ENCODE measurements around the gene MYH11.

MYH11 gene

GRCh38 chr16:15757630-15758251, 99.1 kb downstream of the MYH11 start:
- no peak for DNase-seq
- H3K9me3 Mint-ChIP-seq = no peaks in the 10 kb centered on the region
- H3K27ac Mint-ChIP-seq = no peak overlapping the region
- peaks cover 4% of the 10 kb centered on the region for H3K4me1 Mint-ChIP-seq (ENCODE audit: low read depth)
- H3K4me3 Mint-ChIP-seq = no peak overlapping the region
- peaks cover 29% of the 10 kb centered on the region for H3K27me3 Mint-ChIP-seq
- no peaks in the 10 kb centered on the region for H3K36me3 Mint-ChIP-seq (ENCODE audit: low read depth)

DNA sequence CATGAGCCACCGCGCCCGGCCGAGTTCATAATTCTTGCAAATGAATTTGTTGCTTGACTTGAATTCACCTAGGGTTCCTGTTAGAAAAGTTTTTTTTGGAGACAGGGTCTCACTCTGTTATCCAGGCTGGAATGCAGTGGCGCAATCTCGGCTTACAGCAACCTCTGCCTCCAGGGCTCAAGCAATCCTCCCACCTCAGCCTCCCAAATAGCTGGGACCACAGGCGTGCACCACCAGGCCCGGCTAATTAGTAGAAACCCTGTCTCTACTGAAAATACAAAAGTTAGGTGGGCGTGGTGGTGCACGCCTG, 99.8 kb downstream of the MYH11 start:
- Mint-ChIP-seq H3K4me3 (no peak overlapping the region), H3K36me3 (ENCODE audit: low read depth) (no peaks in the 10 kb centered on the region), H3K9me3 (no peaks in the 10 kb centered on the region), H3K27ac (no peak overlapping the region), H3K4me1 (ENCODE audit: low read depth) (peaks cover 4% of the 10 kb centered on the region), H3K27me3 (peaks cover 22% of the 10 kb centered on the region)
- DNase-seq = no peak

GRCh38 chr16:15754821-15755534, 101.8 kb downstream of the MYH11 start:
- peaks cover 4% of the 10 kb centered on the region for H3K4me1 Mint-ChIP-seq (ENCODE audit: low read depth)
- H3K36me3 Mint-ChIP-seq (ENCODE audit: low read depth) = no peaks in the 10 kb centered on the region
- H3K27me3 Mint-ChIP-seq = peaks cover 13% of the 10 kb centered on the region
- no peak for DNase-seq
- no peaks in the 10 kb centered on the region for H3K9me3 Mint-ChIP-seq
- no peak overlapping the region for H3K27ac Mint-ChIP-seq
- H3K4me3 Mint-ChIP-seq = no peak overlapping the region

DNA sequence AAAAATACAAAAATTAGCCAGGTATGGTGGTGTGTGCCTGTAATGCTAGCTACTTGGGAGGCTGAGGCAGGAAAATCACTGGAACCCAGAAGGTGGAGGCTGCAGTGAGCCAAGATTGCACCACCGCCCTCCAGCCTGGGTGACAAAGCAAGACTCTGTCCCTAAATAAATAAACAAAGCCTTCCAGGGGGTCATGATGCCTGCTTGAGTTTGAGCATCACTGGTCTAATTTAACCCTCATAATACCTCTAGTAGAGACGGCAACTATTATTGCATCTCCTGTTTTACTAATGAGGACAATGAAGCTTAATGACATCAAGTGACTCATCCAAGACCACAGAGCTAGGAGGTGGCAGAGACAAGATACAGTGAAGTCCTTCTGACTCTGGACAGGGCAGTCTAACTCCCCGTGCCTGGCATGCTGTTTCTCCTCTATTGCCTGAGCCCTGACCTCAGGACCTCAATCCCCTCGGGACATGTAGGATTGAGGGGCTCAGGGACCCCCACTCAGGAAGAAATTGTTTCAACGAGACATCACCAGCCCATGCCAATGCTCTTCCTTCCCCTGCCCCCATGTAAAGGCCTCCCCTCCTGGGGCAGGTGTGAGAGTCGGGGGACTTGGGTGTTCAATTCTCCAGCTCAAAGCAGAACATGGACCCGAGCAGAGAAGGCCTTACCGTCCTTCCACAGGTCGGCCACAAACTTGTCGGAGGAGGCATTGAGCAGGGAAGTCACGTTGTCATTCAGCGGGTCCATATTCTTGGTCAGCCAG, 103.9 kb downstream of the MYH11 start:
- peaks cover 5% of the 10 kb centered on the region for H3K27me3 Mint-ChIP-seq
- peaks cover 1% of the 10 kb centered on the region for H3K4me1 Mint-ChIP-seq (ENCODE audit: low read depth)
- no peak for DNase-seq
- H3K27ac Mint-ChIP-seq = no peak overlapping the region
- no peak overlapping the region for H3K4me3 Mint-ChIP-seq
- H3K36me3 Mint-ChIP-seq (ENCODE audit: low read depth) = no peaks in the 10 kb centered on the region
- H3K9me3 Mint-ChIP-seq = no peaks in the 10 kb centered on the region

DNA sequence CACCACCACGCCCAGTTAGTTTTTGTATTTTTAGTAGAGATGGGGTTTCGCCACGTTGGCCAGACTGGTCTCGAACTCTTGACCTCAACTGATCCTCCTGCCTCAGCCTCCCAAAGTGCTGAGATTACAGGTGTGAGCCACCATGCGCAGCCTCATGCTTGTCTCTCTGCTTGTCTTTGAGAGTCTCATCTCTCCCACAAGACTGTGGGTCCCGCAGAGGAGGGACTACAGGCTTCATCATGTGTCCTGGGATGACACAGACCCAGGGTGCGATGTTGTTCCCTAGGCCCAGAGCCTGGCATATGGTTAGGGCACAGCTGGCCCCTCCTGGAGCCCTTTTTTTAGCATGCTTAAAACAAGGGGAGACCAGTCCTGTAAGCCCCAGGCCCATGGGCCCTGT, 104.9 kb downstream of the MYH11 start:
- DNase-seq = no peak
- Mint-ChIP-seq H3K27me3 (no peaks in the 10 kb centered on the region), H3K27ac (no peak overlapping the region), H3K4me3 (no peak overlapping the region), H3K4me1 (ENCODE audit: low read depth) (no peaks in the 10 kb centered on the region), H3K9me3 (no peaks in the 10 kb centered on the region), H3K36me3 (ENCODE audit: low read depth) (no peaks in the 10 kb centered on the region)

GRCh38 chr16:15749985-15750384, 106.8 kb downstream of the MYH11 start:
- Mint-ChIP-seq H3K4me3 (no peak overlapping the region), H3K9me3 (no peaks in the 10 kb centered on the region), H3K36me3 (ENCODE audit: low read depth) (no peaks in the 10 kb centered on the region), H3K27me3 (no peaks in the 10 kb centered on the region), H3K4me1 (ENCODE audit: low read depth) (no peaks in the 10 kb centered on the region), H3K27ac (no peak overlapping the region)
- DNase-seq = no peak

GRCh38 chr16:15749371-15749770, 107.5 kb downstream of the MYH11 start:
- H3K36me3 Mint-ChIP-seq (ENCODE audit: low read depth) = no peaks in the 10 kb centered on the region
- no peaks in the 10 kb centered on the region for H3K27me3 Mint-ChIP-seq
- no peaks in the 10 kb centered on the region for H3K9me3 Mint-ChIP-seq
- H3K27ac Mint-ChIP-seq = no peak overlapping the region
- H3K4me1 Mint-ChIP-seq (ENCODE audit: low read depth) = no peaks in the 10 kb centered on the region
- DNase-seq = no peak
- H3K4me3 Mint-ChIP-seq = no peak overlapping the region

DNA sequence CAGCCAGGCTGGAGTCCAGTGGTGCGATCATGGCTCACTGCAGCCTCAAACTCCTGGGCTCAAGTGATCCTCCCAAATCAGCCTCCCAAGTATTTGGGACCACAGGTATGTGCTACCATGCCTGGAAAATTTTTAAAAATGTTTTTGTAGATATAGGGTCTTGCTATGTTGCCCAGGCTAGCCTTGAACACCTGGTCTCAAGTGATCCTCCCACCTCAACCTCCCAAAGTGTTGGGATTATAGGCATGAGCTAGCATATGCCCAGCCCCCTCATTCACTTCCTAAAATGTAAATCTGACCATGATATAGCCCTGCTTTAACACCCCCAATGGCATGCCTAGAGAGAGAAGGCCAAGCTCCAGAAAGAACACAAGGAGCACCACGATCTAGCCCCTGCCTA, 108.2 kb downstream of the MYH11 start:
- Mint-ChIP-seq H3K27me3 (no peaks in the 10 kb centered on the region), H3K4me3 (no peak overlapping the region), H3K27ac (no peak overlapping the region), H3K4me1 (ENCODE audit: low read depth) (no peaks in the 10 kb centered on the region), H3K36me3 (ENCODE audit: low read depth) (no peaks in the 10 kb centered on the region), H3K9me3 (no peaks in the 10 kb centered on the region)
- no peak for DNase-seq

GRCh38 chr16:15747937-15748336, 108.9 kb downstream of the MYH11 start:
- Mint-ChIP-seq H3K27ac (no peak overlapping the region), H3K4me3 (no peak overlapping the region), H3K36me3 (ENCODE audit: low read depth) (no peaks in the 10 kb centered on the region), H3K27me3 (no peaks in the 10 kb centered on the region), H3K4me1 (ENCODE audit: low read depth) (no peaks in the 10 kb centered on the region), H3K9me3 (no peaks in the 10 kb centered on the region)
- DNase-seq = no peak

- H3K27ac Mint-ChIP-seq = no peak overlapping the region
- no peak overlapping the region for H3K4me3 Mint-ChIP-seq
Observed at GRCh38 chr16:15746332-15746731, 110.5 kb downstream of the MYH11 start.

GRCh38 chr16:15743657-15744056, 113.2 kb downstream of the MYH11 start:
- Mint-ChIP-seq H3K27ac (no peak overlapping the region), H3K4me3 (no peak overlapping the region), H3K27me3 (no peaks in the 10 kb centered on the region), H3K36me3 (ENCODE audit: low read depth) (peaks cover 16% of the 10 kb centered on the region), H3K4me1 (ENCODE audit: low read depth) (no peaks in the 10 kb centered on the region), H3K9me3 (peaks cover 4% of the 10 kb centered on the region)
- no peak for DNase-seq

More at GRCh38 chr16:15746332-15746731, 110.5 kb downstream of the MYH11 start:
- peaks cover 7% of the 10 kb centered on the region for H3K36me3 Mint-ChIP-seq (ENCODE audit: low read depth)
- H3K9me3 Mint-ChIP-seq = peaks cover 4% of the 10 kb centered on the region
- H3K27me3 Mint-ChIP-seq = no peaks in the 10 kb centered on the region
- no peak for DNase-seq
- H3K4me1 Mint-ChIP-seq (ENCODE audit: low read depth) = no peaks in the 10 kb centered on the region

GRCh38 chr16:15742716-15743115, 114.1 kb downstream of the MYH11 start:
- no peak overlapping the region for H3K4me3 Mint-ChIP-seq

GRCh38 chr16:15741207-15741871, 115.5 kb downstream of the MYH11 start:
- Mint-ChIP-seq H3K4me3 (no peak overlapping the region), H3K36me3 (ENCODE audit: low read depth) (peaks cover 21% of the 10 kb centered on the region), H3K27me3 (no peaks in the 10 kb centered on the region), H3K9me3 (peaks cover 4% of the 10 kb centered on the region), H3K27ac (no peak overlapping the region), H3K4me1 (ENCODE audit: low read depth) (no peaks in the 10 kb centered on the region)
- no peak for DNase-seq

More at GRCh38 chr16:15742716-15743115, 114.1 kb downstream of the MYH11 start:
- Mint-ChIP-seq H3K27ac (no peak overlapping the region), H3K4me1 (ENCODE audit: low read depth) (no peaks in the 10 kb centered on the region), H3K36me3 (ENCODE audit: low read depth) (peaks cover 16% of the 10 kb centered on the region), H3K27me3 (no peaks in the 10 kb centered on the region), H3K9me3 (peaks cover 4% of the 10 kb centered on the region)
- no peak for DNase-seq

- peaks cover 23% of the 10 kb centered on the region for H3K36me3 Mint-ChIP-seq (ENCODE audit: low read depth)
- H3K4me3 Mint-ChIP-seq = no peak overlapping the region
- peaks cover 4% of the 10 kb centered on the region for H3K9me3 Mint-ChIP-seq
- no peak overlapping the region for H3K27ac Mint-ChIP-seq
- no peaks in the 10 kb centered on the region for H3K4me1 Mint-ChIP-seq (ENCODE audit: low read depth)
- no peaks in the 10 kb centered on the region for H3K27me3 Mint-ChIP-seq
- DNase-seq = no peak
Observed at GRCh38 chr16:15739950-15740349, 116.9 kb downstream of the MYH11 start.

DNA sequence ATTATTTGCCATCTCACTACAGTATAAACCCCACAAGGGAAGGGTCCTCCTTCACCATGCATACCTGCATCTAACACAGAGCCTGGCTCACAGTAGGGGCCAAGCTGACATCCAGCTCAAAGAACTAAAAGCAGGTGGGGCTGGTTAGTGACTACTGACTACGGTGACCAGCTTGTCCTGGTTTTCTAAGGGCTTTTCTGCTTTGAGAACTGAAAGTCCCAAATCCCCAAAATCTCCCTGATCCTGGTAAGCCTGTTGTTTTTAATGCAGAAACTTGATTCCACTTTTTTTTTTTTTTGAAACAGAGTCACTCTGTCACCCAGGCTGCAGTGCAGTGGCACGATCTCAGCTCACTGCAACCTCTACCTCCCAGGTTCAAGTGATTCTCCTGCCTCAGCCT, 117.4 kb downstream of the MYH11 start:
- Mint-ChIP-seq H3K9me3 (peaks cover 4% of the 10 kb centered on the region), H3K4me1 (ENCODE audit: low read depth) (no peaks in the 10 kb centered on the region), H3K4me3 (no peak overlapping the region), H3K36me3 (ENCODE audit: low read depth) (peaks cover 23% of the 10 kb centered on the region), H3K27me3 (no peaks in the 10 kb centered on the region), H3K27ac (no peak overlapping the region)
- DNase-seq = no peak
